MM.1S (cell line): ENCODE results near the gene E2F2.

Experiments
- DNase-seq: peaks from one replicate; pipeline ENCODE4 v3.0.0-alpha.2; 2015
- H2AFZ ChIP-seq: fragments of 300-600 bp; sonication (generic); 2 replicates; pipeline ENCODE4 v1.6.0; 2016; ENCODE audit warnings: antibody characterized with exemption, low read length
- H3F3A ChIP-seq: fragments of 300-600 bp; sonication (generic); 2 replicates; pipeline ENCODE4 v1.6.1; 2016; ENCODE audit warnings: mild to moderate bottlenecking, antibody characterized with exemption, low read length, moderate library complexity, mixed read lengths; ENCODE audit not compliant: insufficient read depth
- H3K27ac ChIP-seq: fragments of 300-600 bp; sonication (generic); 2 replicates; pipeline ENCODE4 v1.5.1; 2016; ENCODE audit warnings: mild to moderate bottlenecking, low read length
- H3K27me3 ChIP-seq: fragments of 300-600 bp; sonication (generic); replicated peaks from 2 replicates; pipeline ENCODE4 v1.6.0; 2016; ENCODE audit warnings: low read length; ENCODE audit not compliant: insufficient read depth
- H3K36me3 ChIP-seq: fragments of 300-600 bp; sonication (generic); replicated peaks from 2 replicates; pipeline ENCODE4 v1.6.1; 2016; ENCODE audit warnings: mild to moderate bottlenecking, low read length, mixed read lengths; ENCODE audit not compliant: insufficient read depth
- H3K4me1 ChIP-seq: fragments of 300-600 bp; sonication (generic); 2 replicates; pipeline ENCODE4 v1.6.1; 2016; ENCODE audit warnings: low read length, mixed read lengths
- H3K4me2 ChIP-seq: fragments of 300-600 bp; sonication (generic); 2 replicates; pipeline ENCODE4 v1.6.0; 2016; ENCODE audit warnings: low read depth, low read length
- H3K4me3 ChIP-seq: fragments of 300-600 bp; sonication (generic); 2 replicates; pipeline ENCODE4 v1.5.1; 2016; ENCODE audit warnings: low read length, mixed read lengths
- H3K79me2 ChIP-seq: fragments of 300-600 bp; sonication (generic); 2 replicates; pipeline ENCODE4 v1.6.1; 2016; ENCODE audit warnings: mixed run types, low read length, mixed read lengths
- H3K9ac ChIP-seq: fragments of 300-600 bp; sonication (generic); 2 replicates; pipeline ENCODE4 v1.6.1; 2016; ENCODE audit warnings: low read length, mixed read lengths
- H3K9me2 ChIP-seq: fragments of 300-600 bp; sonication (generic); replicated peaks from 2 replicates; pipeline ENCODE4 v1.6.1; 2016; ENCODE audit warnings: mild to moderate bottlenecking, low read length, mixed read lengths; ENCODE audit not compliant: insufficient read depth
- H3K9me3 ChIP-seq: fragments of 300-600 bp; sonication (generic); replicated peaks from 2 replicates; pipeline ENCODE4 v1.6.1; 2016; ENCODE audit warnings: mild to moderate bottlenecking, low read length, mixed read lengths; ENCODE audit not compliant: insufficient read depth
- H4K20me1 ChIP-seq: fragments of 300-600 bp; sonication (generic); 2 replicates; pipeline ENCODE4 v1.6.1; 2016; ENCODE audit warnings: mild to moderate bottlenecking, low read length, moderate library complexity, mixed read lengths; ENCODE audit not compliant: insufficient read depth
- EZH2 ChIP-seq: fragments of 300-600 bp; sonication (generic); optimal IDR thresholded peaks from 2 replicates; pipeline ENCODE3; 2017; ENCODE audit warnings: low read depth, mild to moderate bottlenecking, antibody characterized with exemption, low read length, mixed read lengths
- EZH2phosphoT487 ChIP-seq: fragments of 300-600 bp; sonication (generic); IDR thresholded peaks from 2 replicates; pipeline ENCODE4 v1.6.1; 2018; ENCODE audit warnings: antibody characterized with exemption, low read length
- TF ChIP-seq, protein P1 (sequence below): fragments of 300-600 bp; sonication (generic); IDR thresholded peaks from 2 replicates; pipeline ENCODE4 v1.5.1; 2016; ENCODE audit warnings: antibody characterized with exemption, low read length, mixed read lengths

The E2F2 gene

DNA sequence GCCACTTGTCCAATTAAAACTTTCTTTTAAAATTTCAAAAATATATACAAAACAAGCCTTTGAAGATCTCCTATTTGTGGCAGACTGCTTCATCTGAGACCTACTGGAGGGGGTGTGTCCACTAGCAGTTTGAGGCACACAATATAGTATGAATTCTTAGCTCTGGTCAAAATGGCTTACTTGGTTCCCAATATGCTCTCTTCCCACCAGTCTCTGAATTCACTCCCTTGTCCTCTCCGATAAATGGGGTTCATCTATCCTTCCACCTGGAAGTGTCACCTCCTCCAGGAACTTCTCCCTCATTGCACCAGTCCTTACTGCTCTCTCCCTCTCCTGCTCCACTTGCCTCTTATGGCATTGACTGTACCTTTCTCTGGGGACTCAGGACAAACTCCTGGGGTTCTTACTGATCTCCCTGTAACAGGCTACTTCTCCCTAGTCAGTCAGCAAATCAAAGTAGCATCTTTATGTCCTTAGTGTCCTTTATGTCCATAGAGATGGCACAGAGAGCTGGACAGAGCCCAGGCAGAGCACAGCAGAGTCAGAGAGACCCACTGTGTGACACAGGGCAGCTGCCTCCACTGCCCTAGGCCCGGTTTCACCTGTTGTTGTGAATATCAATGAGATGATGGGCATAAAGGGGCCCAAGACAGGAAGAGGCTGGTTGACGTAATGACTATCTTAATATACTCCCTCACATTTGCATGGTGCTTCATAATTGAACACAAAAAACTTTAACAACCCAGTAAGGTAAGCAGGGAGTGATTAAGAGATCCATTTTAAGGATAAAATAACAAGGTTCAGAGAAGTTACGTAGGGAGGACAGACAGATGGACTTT lies 50.6 kb downstream of the E2F2 start:
- TF ChIP-seq, protein P1, sequence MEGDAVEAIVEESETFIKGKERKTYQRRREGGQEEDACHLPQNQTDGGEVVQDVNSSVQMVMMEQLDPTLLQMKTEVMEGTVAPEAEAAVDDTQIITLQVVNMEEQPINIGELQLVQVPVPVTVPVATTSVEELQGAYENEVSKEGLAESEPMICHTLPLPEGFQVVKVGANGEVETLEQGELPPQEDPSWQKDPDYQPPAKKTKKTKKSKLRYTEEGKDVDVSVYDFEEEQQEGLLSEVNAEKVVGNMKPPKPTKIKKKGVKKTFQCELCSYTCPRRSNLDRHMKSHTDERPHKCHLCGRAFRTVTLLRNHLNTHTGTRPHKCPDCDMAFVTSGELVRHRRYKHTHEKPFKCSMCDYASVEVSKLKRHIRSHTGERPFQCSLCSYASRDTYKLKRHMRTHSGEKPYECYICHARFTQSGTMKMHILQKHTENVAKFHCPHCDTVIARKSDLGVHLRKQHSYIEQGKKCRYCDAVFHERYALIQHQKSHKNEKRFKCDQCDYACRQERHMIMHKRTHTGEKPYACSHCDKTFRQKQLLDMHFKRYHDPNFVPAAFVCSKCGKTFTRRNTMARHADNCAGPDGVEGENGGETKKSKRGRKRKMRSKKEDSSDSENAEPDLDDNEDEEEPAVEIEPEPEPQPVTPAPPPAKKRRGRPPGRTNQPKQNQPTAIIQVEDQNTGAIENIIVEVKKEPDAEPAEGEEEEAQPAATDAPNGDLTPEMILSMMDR, result no peak
- peaks cover 3% of the 10 kb centered on the region; the same call in 1 of the 2 replicates for H3K4me1 ChIP-seq
- no peaks in the 10 kb centered on the region for H3K79me2 ChIP-seq
- H3K4me2 ChIP-seq, result no peak overlapping the region
- no peak overlapping the region for H3K4me3 ChIP-seq
- no peak for DNase-seq
- no peak overlapping the region for H3K9ac ChIP-seq
- H3K27me3 ChIP-seq, result peaks cover 39% of the 10 kb centered on the region
- no peaks in the 10 kb centered on the region for H3K9me2 ChIP-seq
- H3K9me3 ChIP-seq, result no peaks in the 10 kb centered on the region
- no peaks in the 10 kb centered on the region for H4K20me1 ChIP-seq
- no peak overlapping the region for H2AFZ ChIP-seq
- H3K36me3 ChIP-seq, result no peaks in the 10 kb centered on the region
- H3K27ac ChIP-seq, result no peak overlapping the region
- H3F3A ChIP-seq, result no peaks in the 10 kb centered on the region

DNA sequence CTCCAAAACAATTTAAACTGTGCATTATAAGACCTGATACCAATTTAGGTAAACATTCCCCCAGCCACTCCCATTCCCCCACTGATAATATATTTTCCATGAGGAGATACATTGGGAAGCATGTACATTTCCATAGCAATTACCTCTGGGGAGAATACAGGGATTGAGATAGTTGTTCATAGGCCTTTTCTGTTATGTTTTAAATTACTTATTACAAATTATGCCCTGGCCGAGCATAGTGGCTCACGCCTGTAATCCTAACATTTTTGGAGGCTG lies 51.4 kb downstream of the E2F2 start:
- no peak overlapping the region for H3K4me3 ChIP-seq
- H3K27me3 ChIP-seq, result peaks cover 32% of the 10 kb centered on the region
- H3K27ac ChIP-seq, result no peak overlapping the region
- no peak overlapping the region for H3K4me2 ChIP-seq
- H3K9me3 ChIP-seq, result no peaks in the 10 kb centered on the region
- no peaks in the 10 kb centered on the region for H3K4me1 ChIP-seq
- H2AFZ ChIP-seq, result no peak overlapping the region
- no peaks in the 10 kb centered on the region for H3K9me2 ChIP-seq
- no peaks in the 10 kb centered on the region for H3K36me3 ChIP-seq
- no peaks in the 10 kb centered on the region for H4K20me1 ChIP-seq
- no peak for DNase-seq
- H3K9ac ChIP-seq, result no peak overlapping the region
- no peaks in the 10 kb centered on the region for H3K79me2 ChIP-seq
- TF ChIP-seq, protein P1, result no peak
- no peak for TF ChIP-seq EZH2phosphoT487
- no peak for TF ChIP-seq EZH2
- H3F3A ChIP-seq, result no peaks in the 10 kb centered on the region

DNA sequence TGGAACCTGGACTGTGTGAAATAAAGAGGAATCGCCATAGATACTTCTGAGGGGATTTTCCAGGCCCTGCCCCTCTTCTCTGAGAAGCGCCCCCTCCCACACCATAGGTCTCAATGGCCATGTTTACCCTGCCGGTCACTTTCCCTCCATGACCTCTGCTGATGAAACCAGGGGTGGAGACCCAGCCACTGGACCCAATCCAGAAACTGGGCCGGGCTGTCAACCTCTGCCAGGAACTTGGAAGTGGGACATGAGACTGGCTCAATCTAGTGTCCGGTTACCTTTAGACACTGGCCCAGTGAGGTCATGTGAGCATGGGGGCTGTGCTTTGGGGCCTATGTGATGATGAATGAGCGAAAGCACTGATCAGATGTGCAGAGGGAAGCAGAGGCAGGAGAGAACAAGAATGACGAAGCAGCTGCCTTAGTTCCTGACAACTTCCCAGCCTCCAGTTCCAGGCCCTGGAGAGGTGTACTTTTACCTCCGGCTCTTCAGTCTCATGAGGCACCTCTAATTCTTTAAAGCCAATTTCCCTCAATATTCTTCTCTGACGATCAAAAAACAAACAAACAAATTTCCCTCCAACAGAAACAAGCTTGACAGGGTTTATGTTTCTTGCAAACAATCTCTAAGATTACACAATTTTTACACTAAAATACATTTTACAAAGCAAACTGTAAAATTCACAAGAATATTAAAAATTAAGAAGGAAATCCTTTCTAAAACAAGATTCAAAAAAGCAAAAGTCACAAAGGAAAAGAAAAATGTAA lies 52.0 kb downstream of the E2F2 start:
- Histone ChIP-seq H3F3A (no peaks in the 10 kb centered on the region), H3K27me3 (peaks cover 32% of the 10 kb centered on the region), H3K9ac (no peak overlapping the region), H2AFZ (no peak overlapping the region), H3K27ac (no peak overlapping the region), H3K9me2 (no peaks in the 10 kb centered on the region), H3K4me3 (no peak overlapping the region), H3K9me3 (no peaks in the 10 kb centered on the region), H3K4me1 (no peaks in the 10 kb centered on the region), H4K20me1 (no peaks in the 10 kb centered on the region), H3K36me3 (no peaks in the 10 kb centered on the region), H3K4me2 (no peak overlapping the region), H3K79me2 (no peaks in the 10 kb centered on the region)
- no peak for DNase-seq
- TF ChIP-seq EZH2phosphoT487 (no peak), EZH2 (no peak)
- TF ChIP-seq, protein P1, result no peak
